ENCODE results near the gene CLEC10A.

GRCh38 chr17:7048968-7049367, 31.1 kb downstream of the CLEC10A start:
- TF ChIP-seq CTCF (IDR thresholded peaks at IDR 0.05) (no peak), POLR2A (IDR thresholded peaks at IDR 0.05) (no peak)
